ENCODE data around the gene PCBP3.

The PCBP3 gene

GRCh38 chr21:45740088-45740440 is 96.5 kb downstream of the PCBP3 start:
- Histone ChIP-seq H3K27ac (ENCODE audit: low read depth, low read length) (no peak overlapping the region), H3K4me1 (ENCODE audit: control insufficient read depth in 1 of 2, insufficient read depth in 2 of 2, low read length in 2 of 2) (no peaks in the 10 kb centered on the region), H3K4me3 (ENCODE audit: low read depth in 1 of 2, low read length in 2 of 2) (no peak overlapping the region), H3K36me3 (ENCODE audit: control insufficient read depth in 1 of 2, insufficient read depth in 2 of 2, low read length in 2 of 2) (no peaks in the 10 kb centered on the region), H3K9me3 (ENCODE audit: control insufficient read depth in 1 of 2, low read length in 2 of 2) (no peaks in the 10 kb centered on the region), H3K9ac (ENCODE audit: low read depth in 1 of 2, low read length in 2 of 2) (no peak overlapping the region), H3K27me3 (ENCODE audit: control insufficient read depth in 1 of 2, insufficient read depth in 2 of 2, low read length in 2 of 2) (no peaks in the 10 kb centered on the region)

- Histone ChIP-seq H3K4me3 (ENCODE audit: low read depth in 1 of 2, low read length in 2 of 2) (no peak overlapping the region), H3K36me3 (ENCODE audit: control insufficient read depth in 1 of 2, insufficient read depth in 2 of 2, low read length in 2 of 2) (peaks cover 0 to 3% of the 10 kb centered on the region in 2 donors), H3K27ac (ENCODE audit: low read depth, low read length) (no peak overlapping the region), H3K9ac (ENCODE audit: low read depth in 1 of 2, low read length in 2 of 2) (no peak overlapping the region), H3K9me3 (ENCODE audit: control insufficient read depth in 1 of 2, low read length in 2 of 2) (peaks cover 0 to 2% of the 10 kb centered on the region in 2 donors), H3K27me3 (ENCODE audit: control insufficient read depth in 1 of 2, insufficient read depth in 2 of 2, low read length in 2 of 2) (no peaks in the 10 kb centered on the region), H3K4me1 (ENCODE audit: control insufficient read depth in 1 of 2, insufficient read depth in 2 of 2, low read length in 2 of 2) (no peaks in the 10 kb centered on the region)
These were observed 97.2 kb downstream of the PCBP3 start for GRCh38 chr21:45740491-45741357.

DNA sequence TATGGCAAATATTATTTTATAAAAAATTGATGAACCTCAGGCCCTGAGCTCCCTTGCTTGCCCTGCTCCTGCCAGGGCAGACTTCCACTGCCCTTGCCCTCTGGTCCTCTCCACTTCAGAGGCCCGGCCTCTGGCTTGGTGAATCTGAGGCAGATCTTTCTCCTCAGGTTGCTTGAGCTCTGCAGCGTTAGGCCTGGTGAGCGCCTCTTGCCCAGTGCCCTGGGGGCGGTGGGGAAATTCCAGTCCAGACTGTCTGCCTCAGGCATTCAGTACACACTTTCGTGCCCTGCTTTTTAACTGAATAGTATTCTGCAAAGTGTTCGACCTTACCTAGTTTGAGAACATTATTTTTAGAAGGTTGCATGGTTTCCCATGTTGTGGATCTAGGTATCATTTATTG is 98.2 kb downstream of the PCBP3 start:
- Histone ChIP-seq H3K4me3 (ENCODE audit: low read depth in 1 of 2, low read length in 2 of 2) (no peak overlapping the region), H3K9me3 (ENCODE audit: control insufficient read depth in 1 of 2, low read length in 2 of 2) (peaks cover 0 to 5% of the 10 kb centered on the region in 2 donors), H3K27ac (ENCODE audit: low read depth, low read length) (no peak overlapping the region), H3K36me3 (ENCODE audit: control insufficient read depth in 1 of 2, insufficient read depth in 2 of 2, low read length in 2 of 2) (peaks cover 0 to 5% of the 10 kb centered on the region in 2 donors), H3K27me3 (ENCODE audit: control insufficient read depth in 1 of 2, insufficient read depth in 2 of 2, low read length in 2 of 2) (no peaks in the 10 kb centered on the region), H3K9ac (ENCODE audit: low read depth in 1 of 2, low read length in 2 of 2) (no peak overlapping the region), H3K4me1 (ENCODE audit: control insufficient read depth in 1 of 2, insufficient read depth in 2 of 2, low read length in 2 of 2) (no peaks in the 10 kb centered on the region)

GRCh38 chr21:45742247-45742646 is 98.7 kb downstream of the PCBP3 start:
- H3K4me1 ChIP-seq (ENCODE audit: control insufficient read depth in 1 of 2, insufficient read depth in 2 of 2, low read length in 2 of 2), result no peaks in the 10 kb centered on the region
- H3K27me3 ChIP-seq (ENCODE audit: control insufficient read depth in 1 of 2, insufficient read depth in 2 of 2, low read length in 2 of 2), result no peaks in the 10 kb centered on the region
- H3K36me3 ChIP-seq (ENCODE audit: control insufficient read depth in 1 of 2, insufficient read depth in 2 of 2, low read length in 2 of 2), result peaks cover 0 to 5% of the 10 kb centered on the region in 2 donors
- no peak overlapping the region for H3K27ac ChIP-seq (ENCODE audit: low read depth, low read length)
- H3K9ac ChIP-seq (ENCODE audit: low read depth in 1 of 2, low read length in 2 of 2), result no peak overlapping the region
- H3K4me3 ChIP-seq (ENCODE audit: low read depth in 1 of 2, low read length in 2 of 2), result no peak overlapping the region
- peaks cover 0 to 5% of the 10 kb centered on the region in 2 donors for H3K9me3 ChIP-seq (ENCODE audit: control insufficient read depth in 1 of 2, low read length in 2 of 2)

GRCh38 chr21:45745256-45745655 is 101.7 kb downstream of the PCBP3 start:
- Histone ChIP-seq H3K9ac (ENCODE audit: low read depth in 1 of 2, low read length in 2 of 2) (no peak overlapping the region), H3K36me3 (ENCODE audit: control insufficient read depth in 1 of 2, insufficient read depth in 2 of 2, low read length in 2 of 2) (peaks cover 0 to 5% of the 10 kb centered on the region in 2 donors), H3K4me3 (ENCODE audit: low read depth in 1 of 2, low read length in 2 of 2) (no peak overlapping the region), H3K27ac (ENCODE audit: low read depth, low read length) (no peak overlapping the region), H3K27me3 (ENCODE audit: control insufficient read depth in 1 of 2, insufficient read depth in 2 of 2, low read length in 2 of 2) (no peaks in the 10 kb centered on the region), H3K4me1 (ENCODE audit: control insufficient read depth in 1 of 2, insufficient read depth in 2 of 2, low read length in 2 of 2) (no peaks in the 10 kb centered on the region), H3K9me3 (ENCODE audit: control insufficient read depth in 1 of 2, low read length in 2 of 2) (peaks cover 0 to 5% of the 10 kb centered on the region in 2 donors)

- H3K9ac ChIP-seq (ENCODE audit: low read depth in 1 of 2, low read length in 2 of 2), result no peak overlapping the region
- peaks cover 0 to 5% of the 10 kb centered on the region in 2 donors for H3K9me3 ChIP-seq (ENCODE audit: control insufficient read depth in 1 of 2, low read length in 2 of 2)
- no peak overlapping the region for H3K27ac ChIP-seq (ENCODE audit: low read depth, low read length)
- no peaks in the 10 kb centered on the region for H3K4me1 ChIP-seq (ENCODE audit: control insufficient read depth in 1 of 2, insufficient read depth in 2 of 2, low read length in 2 of 2)
- peaks cover 0 to 10% of the 10 kb centered on the region in 2 donors for H3K36me3 ChIP-seq (ENCODE audit: control insufficient read depth in 1 of 2, insufficient read depth in 2 of 2, low read length in 2 of 2)
- H3K4me3 ChIP-seq (ENCODE audit: low read depth in 1 of 2, low read length in 2 of 2), result no peak overlapping the region
- H3K27me3 ChIP-seq (ENCODE audit: control insufficient read depth in 1 of 2, insufficient read depth in 2 of 2, low read length in 2 of 2), result no peaks in the 10 kb centered on the region
These were observed 103.8 kb downstream of the PCBP3 start for GRCh38 chr21:45747233-45747766.

GRCh38 chr21:45747802-45748445 is 104.4 kb downstream of the PCBP3 start:
- Histone ChIP-seq H3K36me3 (ENCODE audit: control insufficient read depth in 1 of 2, insufficient read depth in 2 of 2, low read length in 2 of 2) (peaks cover 0 to 10% of the 10 kb centered on the region in 2 donors), H3K9ac (ENCODE audit: low read depth in 1 of 2, low read length in 2 of 2) (no peak overlapping the region), H3K4me1 (ENCODE audit: control insufficient read depth in 1 of 2, insufficient read depth in 2 of 2, low read length in 2 of 2) (no peaks in the 10 kb centered on the region), H3K9me3 (ENCODE audit: control insufficient read depth in 1 of 2, low read length in 2 of 2) (peaks cover 0 to 5% of the 10 kb centered on the region in 2 donors), H3K27ac (ENCODE audit: low read depth, low read length) (no peak overlapping the region), H3K27me3 (ENCODE audit: control insufficient read depth in 1 of 2, insufficient read depth in 2 of 2, low read length in 2 of 2) (no peaks in the 10 kb centered on the region), H3K4me3 (ENCODE audit: low read depth in 1 of 2, low read length in 2 of 2) (no peak overlapping the region)

- H3K36me3 ChIP-seq (ENCODE audit: control insufficient read depth in 1 of 2, insufficient read depth in 2 of 2, low read length in 2 of 2), result peaks cover 0 to 10% of the 10 kb centered on the region in 2 donors
- no peak overlapping the region for H3K9ac ChIP-seq (ENCODE audit: low read depth in 1 of 2, low read length in 2 of 2)
- no peaks in the 10 kb centered on the region for H3K27me3 ChIP-seq (ENCODE audit: control insufficient read depth in 1 of 2, insufficient read depth in 2 of 2, low read length in 2 of 2)
- H3K27ac ChIP-seq (ENCODE audit: low read depth, low read length), result no peak overlapping the region
- no peaks in the 10 kb centered on the region for H3K4me1 ChIP-seq (ENCODE audit: control insufficient read depth in 1 of 2, insufficient read depth in 2 of 2, low read length in 2 of 2)
- H3K9me3 ChIP-seq (ENCODE audit: control insufficient read depth in 1 of 2, low read length in 2 of 2), result peaks cover 0 to 5% of the 10 kb centered on the region in 2 donors
- H3K4me3 ChIP-seq (ENCODE audit: low read depth in 1 of 2, low read length in 2 of 2), result no peak overlapping the region
These were observed 105.1 kb downstream of the PCBP3 start for GRCh38 chr21:45748593-45748992.

- Histone ChIP-seq H3K36me3 (ENCODE audit: control insufficient read depth in 1 of 2, insufficient read depth in 2 of 2, low read length in 2 of 2) (peaks cover 0 to 10% of the 10 kb centered on the region in 2 donors), H3K27ac (ENCODE audit: low read depth, low read length) (no peak overlapping the region)
These were observed 106.4 kb downstream of the PCBP3 start for GRCh38 chr21:45749974-45750373.

GRCh38 chr21:45750936-45751335 is 107.4 kb downstream of the PCBP3 start:
- no peaks in the 10 kb centered on the region for H3K27me3 ChIP-seq (ENCODE audit: control insufficient read depth in 1 of 2, insufficient read depth in 2 of 2, low read length in 2 of 2)
- H3K9ac ChIP-seq (ENCODE audit: low read depth in 1 of 2, low read length in 2 of 2), result no peak overlapping the region
- no peak overlapping the region for H3K4me3 ChIP-seq (ENCODE audit: low read depth in 1 of 2, low read length in 2 of 2)
- H3K4me1 ChIP-seq (ENCODE audit: control insufficient read depth in 1 of 2, insufficient read depth in 2 of 2, low read length in 2 of 2), result no peaks in the 10 kb centered on the region
- H3K27ac ChIP-seq (ENCODE audit: low read depth, low read length), result no peak overlapping the region
- H3K36me3 ChIP-seq (ENCODE audit: control insufficient read depth in 1 of 2, insufficient read depth in 2 of 2, low read length in 2 of 2), result peaks cover 0 to 5% of the 10 kb centered on the region in 2 donors
- peaks cover 0 to under 1% of the 10 kb centered on the region in 2 donors for H3K9me3 ChIP-seq (ENCODE audit: control insufficient read depth in 1 of 2, low read length in 2 of 2)

More at GRCh38 chr21:45749974-45750373, 106.4 kb downstream of the PCBP3 start:
- no peaks in the 10 kb centered on the region for H3K27me3 ChIP-seq (ENCODE audit: control insufficient read depth in 1 of 2, insufficient read depth in 2 of 2, low read length in 2 of 2)
- no peak overlapping the region for H3K9ac ChIP-seq (ENCODE audit: low read depth in 1 of 2, low read length in 2 of 2)
- H3K9me3 ChIP-seq (ENCODE audit: control insufficient read depth in 1 of 2, low read length in 2 of 2), result peaks cover 0 to 5% of the 10 kb centered on the region in 2 donors
- H3K4me3 ChIP-seq (ENCODE audit: low read depth in 1 of 2, low read length in 2 of 2), result no peak overlapping the region
- no peaks in the 10 kb centered on the region for H3K4me1 ChIP-seq (ENCODE audit: control insufficient read depth in 1 of 2, insufficient read depth in 2 of 2, low read length in 2 of 2)

All from duodenal mucosa (tissue), 2 donors.